Common myeloid progenitor, CD34-positive (primary cell): ENCODE data around the gene WWTR1.

Experiments used
- CTCF ChIA-PET: fragments of 350-600 bp; sonication (Branson Sonifier 250); formaldehyde crosslinking; loops from one replicate; lab custom pipeline; 2021; ENCODE audit warnings: antibody characterized with exemption; lab: Charles Lee
- POLR2A ChIA-PET: fragments of 350-600 bp; sonication (Branson Sonifier 250); formaldehyde crosslinking; loops from one replicate; lab custom pipeline; 2021; ENCODE audit warnings: antibody characterized with exemption; lab: Charles Lee
- DNase-seq, 3 donors: peaks; one replicate each; pipeline versions ENCODE4 v3.0.0 to v3.0.0-alpha.2; 2013
- H3K27ac ChIP-seq, 2 experiments: 1 replicate in 1 of 2; 2 replicates in 1 of 2; pipeline ENCODE4 v1.7.0; 2013; ENCODE audit warnings: inconsistent platforms in 2 of 2, low read length in 2 of 2, mild to moderate bottlenecking in 2 of 2, low read depth in 1 of 2, moderate library complexity in 1 of 2; ENCODE audit not compliant: severe bottlenecking in 2 of 2, insufficient read depth in 1 of 2, poor library complexity in 1 of 2
- H3K27me3 ChIP-seq, 5 experiments: replicated peaks in 2 of 5; 1 replicate in 3 of 5; 2 replicates in 2 of 5; pipeline versions ENCODE4 v1.6.1 to v1.7.0; 2013; ENCODE audit warnings: low read length in 4 of 5, mild to moderate bottlenecking in 2 of 5, moderate library complexity in 2 of 5, inconsistent platforms in 1 of 5; ENCODE audit not compliant: insufficient read depth in 5 of 5, control insufficient read depth in 4 of 5
- H3K36me3 ChIP-seq, 4 experiments: 1 replicate in 2 of 4; 2 replicates in 2 of 4; pipeline versions ENCODE4 v1.6.1 to v1.7.0; 2013; ENCODE audit warnings: low read length in 3 of 4, control low read depth in 1 of 4, mild to moderate bottlenecking in 1 of 4; ENCODE audit not compliant: control insufficient read depth in 4 of 4, insufficient read depth in 4 of 4
- H3K4me1 ChIP-seq, 4 experiments: 1 replicate in 3 of 4; 2 replicates in 1 of 4; pipeline versions ENCODE4 v1.6.1 to v1.7.1; 2013; ENCODE audit warnings: low read length in 3 of 4, mild to moderate bottlenecking in 3 of 4, control low read depth in 1 of 4, inconsistent platforms in 1 of 4, moderate library complexity in 1 of 4; ENCODE audit not compliant: control insufficient read depth in 4 of 4, insufficient read depth in 4 of 4; ENCODE audit errors: control extremely low read depth in 1 of 4
- H3K4me3 ChIP-seq, 7 experiments: 1 replicate in 4 of 7; 2 replicates in 3 of 7; pipeline versions ENCODE4 v1.5.1 to v1.7.0; 2013; ENCODE audit warnings: mild to moderate bottlenecking in 7 of 7, low read length in 6 of 7, moderate library complexity in 6 of 7, inconsistent platforms in 2 of 7, low read depth in 2 of 7, control low read depth in 1 of 7; ENCODE audit not compliant: insufficient read depth in 4 of 7, control insufficient read depth in 1 of 7; ENCODE audit errors: extremely low read depth in 1 of 7
- H3K9me3 ChIP-seq, 5 experiments: 1 replicate in 4 of 5; 2 replicates in 1 of 5; pipeline versions ENCODE4 v1.6.1 to v1.7.1; 2013; ENCODE audit warnings: low read length in 4 of 5, mild to moderate bottlenecking in 2 of 5, inconsistent platforms in 1 of 5, low read depth in 1 of 5, moderate library complexity in 1 of 5; ENCODE audit not compliant: control insufficient read depth in 4 of 5, insufficient read depth in 2 of 5; ENCODE audit errors: control extremely low read depth in 1 of 5
- WGBS: methylation state at CpG from one replicate; pipeline ENCODE4 v1.1.5; 2013; ENCODE audit not compliant: insufficient coverage; 5-methylcytosine and 5-hydroxymethylcytosine counted together

The WWTR1 gene

DNA sequence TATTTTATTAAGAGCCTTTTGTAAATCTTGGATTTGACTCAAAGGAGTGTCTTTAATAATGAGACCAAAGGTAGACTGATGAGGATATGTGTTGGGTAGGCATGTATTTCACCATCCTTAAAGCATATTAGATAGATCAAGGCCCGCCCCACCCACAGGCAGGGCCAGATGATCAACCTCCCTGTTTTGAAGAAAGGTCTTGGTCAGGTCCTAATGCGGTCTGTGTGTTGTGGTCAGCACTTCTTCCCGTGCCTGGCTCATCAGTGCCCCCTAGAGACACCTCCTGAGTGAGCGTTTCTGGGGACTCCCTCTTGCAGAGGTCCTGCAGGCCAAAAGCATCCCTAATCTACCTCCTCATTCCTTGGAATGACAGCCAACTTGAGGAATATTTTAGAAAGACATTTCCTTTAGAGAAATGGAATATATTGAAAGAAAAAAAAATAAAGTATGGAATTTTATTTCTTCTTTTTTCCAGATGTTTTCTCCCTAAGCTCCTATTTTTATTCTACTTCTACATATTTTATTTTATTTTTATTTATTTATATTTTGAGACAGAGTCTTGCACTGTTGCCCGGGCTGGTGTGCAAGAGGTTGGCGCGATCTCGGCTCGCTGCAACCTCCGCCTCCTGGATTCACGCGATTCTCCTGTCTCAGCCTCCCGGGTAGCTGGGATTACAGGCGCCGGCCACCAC lies 177.4 kb downstream of the WWTR1 start:
- H3K9me3 ChIP-seq: no peaks in the 10 kb centered on the region
- H3K36me3 ChIP-seq: no peaks in the 10 kb centered on the region
- WGBS: 89% methylated on average over 9 of the region's 15 CpGs
- no peaks in the 10 kb centered on the region for H3K27me3 ChIP-seq
- CTCF ChIA-PET: interaction anchor here (0.7 to 4.0 kb wide), 19 partner anchors 9 to 525 kb away, joined by 3 to 17 read pairs (median 4); no protein-coding TSS in a partner anchor
- POLR2A ChIA-PET: interaction anchor here (0.6 to 0.7 kb wide), 3 partner anchors 50 to 128 kb away, joined by 3 to 10 read pairs (median 4); no protein-coding TSS in a partner anchor
- peaks cover 0 to 18% (median 8%) of the 10 kb centered on the region in 4 experiments for H3K4me1 ChIP-seq
- no peak overlapping the region for H3K27ac ChIP-seq
- H3K4me3 ChIP-seq: no peak overlapping the region
- DNase-seq: peak; percentile 67 to 80 (median 77)

DNA sequence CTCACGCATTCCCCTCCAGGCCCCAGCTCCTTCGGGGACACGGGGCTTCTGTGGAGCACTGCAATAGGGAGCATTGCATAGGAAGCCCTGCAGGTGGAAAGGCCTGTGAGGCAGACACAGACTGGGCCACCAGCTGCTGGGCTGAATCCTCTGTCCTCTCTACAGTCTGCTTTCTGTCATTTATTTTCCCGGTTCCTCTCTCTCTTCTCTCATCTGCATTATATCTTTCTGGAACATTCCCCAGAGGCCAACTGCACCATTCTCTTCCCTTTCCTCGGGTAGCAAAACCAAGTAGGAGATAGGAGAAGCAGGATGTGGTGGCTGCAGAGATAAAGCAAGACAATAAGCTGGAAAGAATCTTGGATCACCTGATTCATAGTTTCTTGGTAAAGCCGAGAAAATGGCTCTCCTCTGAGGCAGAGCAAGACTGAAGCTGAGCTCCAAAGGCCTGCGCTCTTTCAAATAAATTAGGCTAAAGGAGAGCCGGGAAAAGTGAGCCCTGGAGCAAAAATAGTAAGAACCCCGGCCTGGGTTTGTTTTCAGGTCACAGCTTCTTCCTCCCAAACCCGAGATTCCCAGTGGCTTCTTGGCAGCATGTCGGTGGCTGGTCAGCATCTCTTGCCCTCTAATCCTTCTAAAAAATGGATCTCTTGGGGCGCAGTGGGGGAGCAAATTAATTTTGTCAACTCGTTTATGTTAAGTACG lies 178.1 kb downstream of the WWTR1 start:
- H3K4me3 ChIP-seq: no peak overlapping the region
- no peaks in the 10 kb centered on the region for H3K9me3 ChIP-seq
- POLR2A ChIA-PET: interaction anchor here (0.6 kb wide), 1 partner anchor 51 kb away, joined by 3 read pairs; no protein-coding TSS in a partner anchor
- no peak for DNase-seq
- H3K27me3 ChIP-seq: no peaks in the 10 kb centered on the region
- peaks cover 0 to 18% (median 8%) of the 10 kb centered on the region in 4 experiments for H3K4me1 ChIP-seq
- no peak overlapping the region for H3K27ac ChIP-seq
- CTCF ChIA-PET: interaction anchor here (0.8 to 4.0 kb wide), 17 partner anchors 9 to 524 kb away, joined by 3 to 17 read pairs (median 4); no protein-coding TSS in a partner anchor
- H3K36me3 ChIP-seq: no peaks in the 10 kb centered on the region
- 91% methylated on average over 7 of the region's 14 CpGs for WGBS

DNA sequence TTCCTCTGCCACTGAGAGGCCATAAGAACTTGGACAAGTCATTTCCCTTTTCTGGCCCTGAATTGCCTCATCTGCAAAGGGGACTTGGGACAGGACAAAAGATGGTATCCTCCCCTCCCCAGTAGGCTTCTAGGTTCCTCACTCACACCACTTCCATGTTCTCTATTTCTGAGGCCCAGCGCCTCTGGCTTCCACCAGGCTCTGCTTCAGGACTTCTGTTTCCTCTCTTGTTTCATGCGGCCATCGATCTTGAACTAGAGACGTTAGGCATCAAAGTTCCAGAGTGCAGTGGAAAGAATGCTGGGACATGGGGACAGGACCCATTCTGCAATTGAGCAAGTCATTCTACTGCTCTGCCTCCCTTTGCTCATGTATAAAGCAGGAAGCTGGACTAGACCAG lies 181.6 kb downstream of the WWTR1 start:
- H3K36me3 ChIP-seq: no peaks in the 10 kb centered on the region
- ChIA-PET CTCF (interaction anchor here (0.5 to 1.6 kb wide), 4 partner anchors 13 to 297 kb away, joined by 3 read pairs; no protein-coding TSS in a partner anchor), POLR2A (no interaction called here)
- H3K4me3 ChIP-seq: no peak overlapping the region
- no peak for DNase-seq
- no peak overlapping the region for H3K27ac ChIP-seq
- no peaks in the 10 kb centered on the region for H3K9me3 ChIP-seq
- 87% methylated on average over 3 of the region's 4 CpGs for WGBS
- H3K27me3 ChIP-seq: no peaks in the 10 kb centered on the region
- H3K4me1 ChIP-seq: peaks cover 0 to 25% (median 9%) of the 10 kb centered on the region in 4 experiments

DNA sequence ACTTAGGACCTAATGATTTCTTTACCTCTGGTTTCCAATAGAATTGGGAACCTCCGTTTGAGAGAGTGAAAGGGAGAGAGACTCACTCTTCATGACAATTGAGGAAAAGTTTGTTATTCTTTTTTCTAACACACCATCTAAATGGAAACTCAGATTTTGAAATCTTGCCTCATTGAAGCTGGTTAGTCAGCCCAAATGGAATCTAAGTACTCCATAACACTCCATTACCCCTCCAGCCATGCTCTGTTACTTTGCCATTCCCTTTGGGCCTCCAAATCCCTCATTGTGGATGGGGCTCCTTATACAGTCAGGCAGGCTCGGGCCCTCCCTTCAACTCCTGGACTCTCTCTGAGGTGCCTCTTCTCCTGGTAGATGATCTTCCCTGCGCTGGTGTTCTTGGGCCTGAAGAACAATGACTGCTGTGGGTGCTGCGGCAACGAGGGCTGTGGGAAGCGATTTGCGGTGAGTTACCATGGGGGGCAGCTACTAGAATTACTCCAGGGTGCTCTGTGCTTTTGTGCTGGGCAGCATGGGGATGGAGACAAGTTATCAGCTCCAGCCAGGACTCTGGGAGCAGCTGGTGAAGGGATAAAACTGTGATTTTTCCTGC lies 182.3 kb downstream of the WWTR1 start:
- 100% methylated on average over 6 of the region's 7 CpGs for WGBS
- Histone ChIP-seq H3K27me3 (no peaks in the 10 kb centered on the region), H3K4me3 (no peak overlapping the region), H3K36me3 (no peaks in the 10 kb centered on the region), H3K4me1 (peaks cover 0 to 20% (median 9%) of the 10 kb centered on the region in 4 experiments), H3K9me3 (no peaks in the 10 kb centered on the region), H3K27ac (no peak overlapping the region)
- ChIA-PET CTCF (interaction anchor here (0.8 to 1.6 kb wide), 2 partner anchors 13 to 104 kb away, joined by 3 read pairs; no protein-coding TSS in a partner anchor), POLR2A (no interaction called here)
- no peak for DNase-seq

DNA sequence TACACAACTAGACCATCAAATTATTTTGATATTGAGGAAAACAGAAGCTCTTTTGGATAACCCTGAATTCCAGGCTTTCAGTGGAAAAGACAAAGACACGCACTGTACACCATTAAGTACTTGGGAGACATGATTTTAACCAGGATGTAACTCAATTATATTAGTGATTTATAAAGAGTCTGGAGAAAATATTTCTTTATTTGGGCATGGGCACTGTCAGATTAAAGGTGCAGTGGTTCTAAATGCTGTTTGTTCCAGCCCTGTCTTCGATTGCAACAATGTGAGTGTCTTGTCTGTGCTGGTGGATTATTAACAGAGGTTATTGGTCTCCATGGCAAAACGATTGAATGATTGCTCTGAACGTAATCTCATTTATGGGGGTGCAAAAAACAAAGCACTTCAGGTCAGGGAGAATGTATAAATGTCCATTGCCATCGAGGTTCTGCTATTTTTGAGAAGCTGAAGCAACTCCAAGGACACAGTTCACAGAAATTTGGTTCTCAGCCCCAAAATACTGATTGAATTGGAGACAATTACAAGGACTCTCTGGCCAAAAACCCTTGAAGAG lies 183.5 kb downstream of the WWTR1 start, which contains the start of gene TM4SF4:
TSS of gene TM4SF4 (plus strand) at position 448 of the 568 bp plus-strand sequence. CDS start 181 bp downstream, outside the sequence.
- Histone ChIP-seq H3K27me3 (no peaks in the 10 kb centered on the region), H3K27ac (no peak within 1 kb of the TSS), H3K4me3 (no peak within 1 kb of the TSS), H3K4me1 (peaks cover 0 to 12% (median 2%) of the 10 kb centered on the region in 4 experiments), H3K9me3 (no peaks in the 10 kb centered on the region), H3K36me3 (no peaks in the 10 kb centered on the region)
- ChIA-PET CTCF (interaction anchor here (0.9 to 2.0 kb wide), 4 partner anchors 12 to 121 kb away, joined by 3 to 9 read pairs (median 4); no protein-coding TSS in a partner anchor), POLR2A (no interaction called here)
- no peak for DNase-seq
- WGBS: 96% methylated on average over 5 of the region's 5 CpGs

DNA sequence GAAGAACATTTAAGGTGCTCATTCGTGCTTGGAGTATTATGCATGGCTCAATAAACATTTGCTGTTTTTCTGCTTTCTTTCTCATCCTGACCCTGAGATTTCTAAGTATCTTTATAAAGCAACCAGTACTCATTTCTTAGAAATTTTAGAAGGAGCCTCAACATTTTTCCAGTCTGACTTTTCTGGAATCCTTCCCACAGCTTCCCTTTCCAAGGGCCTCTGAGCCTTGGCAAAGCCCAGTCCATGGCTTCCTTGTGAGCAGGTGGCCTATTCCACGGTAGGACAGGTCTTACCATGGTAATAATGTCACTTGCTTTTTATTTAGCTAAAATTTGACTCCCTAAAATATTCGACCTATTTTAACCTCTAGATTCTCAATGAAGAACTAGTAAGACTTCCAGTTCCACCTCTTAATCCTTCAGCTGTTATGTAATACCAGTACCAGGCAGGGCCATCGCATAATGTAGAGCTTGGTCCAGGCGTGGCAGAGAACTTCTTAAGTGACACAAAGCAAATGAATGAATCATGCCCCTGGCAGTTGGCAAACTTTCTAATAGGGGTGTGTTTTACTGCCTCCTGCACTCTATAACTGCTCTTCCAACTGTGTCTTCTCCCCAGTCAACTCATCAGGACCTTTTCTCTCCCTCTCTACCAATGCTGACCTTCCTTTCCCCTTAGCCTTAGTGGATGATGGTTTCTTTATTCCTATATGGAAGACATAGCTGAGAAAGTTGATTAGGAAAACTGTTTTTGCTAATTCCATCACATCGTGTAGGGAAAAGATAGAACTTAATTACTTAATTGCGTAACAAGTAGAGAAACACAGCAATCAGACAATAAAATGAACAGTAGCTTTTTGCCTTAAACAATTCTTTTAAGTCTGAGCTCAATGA lies 184.2 kb downstream of the WWTR1 start:
- CTCF ChIA-PET: interaction anchor here (0.9 to 2.0 kb wide), 5 partner anchors 13 to 120 kb away, joined by 3 to 9 read pairs (median 5); no protein-coding TSS in a partner anchor
- WGBS: 92% methylated on average over 3 of the region's 7 CpGs
- Histone ChIP-seq H3K4me1 (peaks cover 0 to 12% (median 2%) of the 10 kb centered on the region in 4 experiments), H3K9me3 (no peaks in the 10 kb centered on the region), H3K4me3 (no peak overlapping the region), H3K36me3 (no peaks in the 10 kb centered on the region), H3K27me3 (no peaks in the 10 kb centered on the region), H3K27ac (no peak overlapping the region)
- POLR2A ChIA-PET: no interaction called here
- DNase-seq: peak in 2 of 3 donors; percentile 27 to 34
